ENCODE data around the gene LAMC1. TPM values are rescaled to one million over a fixed set of nuclear protein-coding genes. Genes with fewer than 3 reads are reported as not detected.

The LAMC1 gene
- total RNA-seq, 1 donor from 2014 or later = 164 TPM

DNA sequence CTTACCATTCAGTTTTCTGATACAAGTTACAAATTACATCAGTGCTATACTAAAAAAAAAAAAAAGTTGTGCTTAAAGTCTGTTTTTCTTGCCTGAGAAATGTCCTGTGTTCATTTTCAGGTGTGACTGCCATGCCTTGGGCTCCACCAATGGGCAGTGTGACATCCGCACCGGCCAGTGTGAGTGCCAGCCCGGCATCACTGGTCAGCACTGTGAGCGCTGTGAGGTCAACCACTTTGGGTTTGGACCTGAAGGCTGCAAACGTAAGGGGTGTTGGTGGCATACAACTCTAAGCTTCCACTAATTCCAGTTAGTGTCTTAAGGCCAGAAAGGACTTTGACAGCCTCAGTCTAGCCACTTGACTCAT is 102.8 kb downstream of the LAMC1 start:
- Mint-ChIP-seq H3K27me3 (ENCODE audit: low read depth) (no peaks in the 10 kb centered on the region), H3K27ac (no peak overlapping the region), H3K36me3 (peaks cover 50% of the 10 kb centered on the region), H3K4me3 (no peak overlapping the region), H3K9me3 (no peaks in the 10 kb centered on the region), H3K4me1 (no peaks in the 10 kb centered on the region)
- TF ChIP-seq, protein P1, sequence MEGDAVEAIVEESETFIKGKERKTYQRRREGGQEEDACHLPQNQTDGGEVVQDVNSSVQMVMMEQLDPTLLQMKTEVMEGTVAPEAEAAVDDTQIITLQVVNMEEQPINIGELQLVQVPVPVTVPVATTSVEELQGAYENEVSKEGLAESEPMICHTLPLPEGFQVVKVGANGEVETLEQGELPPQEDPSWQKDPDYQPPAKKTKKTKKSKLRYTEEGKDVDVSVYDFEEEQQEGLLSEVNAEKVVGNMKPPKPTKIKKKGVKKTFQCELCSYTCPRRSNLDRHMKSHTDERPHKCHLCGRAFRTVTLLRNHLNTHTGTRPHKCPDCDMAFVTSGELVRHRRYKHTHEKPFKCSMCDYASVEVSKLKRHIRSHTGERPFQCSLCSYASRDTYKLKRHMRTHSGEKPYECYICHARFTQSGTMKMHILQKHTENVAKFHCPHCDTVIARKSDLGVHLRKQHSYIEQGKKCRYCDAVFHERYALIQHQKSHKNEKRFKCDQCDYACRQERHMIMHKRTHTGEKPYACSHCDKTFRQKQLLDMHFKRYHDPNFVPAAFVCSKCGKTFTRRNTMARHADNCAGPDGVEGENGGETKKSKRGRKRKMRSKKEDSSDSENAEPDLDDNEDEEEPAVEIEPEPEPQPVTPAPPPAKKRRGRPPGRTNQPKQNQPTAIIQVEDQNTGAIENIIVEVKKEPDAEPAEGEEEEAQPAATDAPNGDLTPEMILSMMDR (IDR thresholded peaks at IDR 0.05; ENCODE audit: unreplicated experiment) = no peak
- no peak for DNase-seq (ENCODE audit: low spot score in 2 of 2, unreplicated experiment in 2 of 2)

DNA sequence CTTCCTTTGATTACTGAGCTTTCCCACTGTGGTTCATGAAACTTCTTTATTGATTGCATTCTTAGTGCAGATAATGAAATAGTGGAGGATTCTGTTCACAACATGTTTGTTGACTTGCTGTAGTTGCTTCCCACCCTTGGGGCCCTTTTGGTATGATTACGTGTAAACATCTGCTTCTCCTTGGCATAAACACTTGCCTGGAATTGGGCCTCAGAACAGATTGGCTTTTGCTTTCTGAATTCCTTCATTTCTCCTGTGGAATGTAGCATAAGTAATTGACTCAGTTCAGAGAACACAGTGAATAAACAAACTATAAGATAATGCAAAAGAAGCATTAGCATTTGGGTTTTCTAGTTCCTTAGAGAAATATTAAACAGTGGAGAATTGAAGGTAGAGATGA is 103.3 kb downstream of the LAMC1 start:
- H3K27me3 Mint-ChIP-seq (ENCODE audit: low read depth) = no peaks in the 10 kb centered on the region
- DNase-seq (ENCODE audit: low spot score in 2 of 2, unreplicated experiment in 2 of 2) = no peak
- H3K4me3 Mint-ChIP-seq = no peak overlapping the region
- TF ChIP-seq, protein P1 (IDR thresholded peaks at IDR 0.05; ENCODE audit: unreplicated experiment) = no peak
- no peaks in the 10 kb centered on the region for H3K4me1 Mint-ChIP-seq
- H3K9me3 Mint-ChIP-seq = no peaks in the 10 kb centered on the region
- no peak overlapping the region for H3K27ac Mint-ChIP-seq
- H3K36me3 Mint-ChIP-seq = peaks cover 48% of the 10 kb centered on the region

DNA sequence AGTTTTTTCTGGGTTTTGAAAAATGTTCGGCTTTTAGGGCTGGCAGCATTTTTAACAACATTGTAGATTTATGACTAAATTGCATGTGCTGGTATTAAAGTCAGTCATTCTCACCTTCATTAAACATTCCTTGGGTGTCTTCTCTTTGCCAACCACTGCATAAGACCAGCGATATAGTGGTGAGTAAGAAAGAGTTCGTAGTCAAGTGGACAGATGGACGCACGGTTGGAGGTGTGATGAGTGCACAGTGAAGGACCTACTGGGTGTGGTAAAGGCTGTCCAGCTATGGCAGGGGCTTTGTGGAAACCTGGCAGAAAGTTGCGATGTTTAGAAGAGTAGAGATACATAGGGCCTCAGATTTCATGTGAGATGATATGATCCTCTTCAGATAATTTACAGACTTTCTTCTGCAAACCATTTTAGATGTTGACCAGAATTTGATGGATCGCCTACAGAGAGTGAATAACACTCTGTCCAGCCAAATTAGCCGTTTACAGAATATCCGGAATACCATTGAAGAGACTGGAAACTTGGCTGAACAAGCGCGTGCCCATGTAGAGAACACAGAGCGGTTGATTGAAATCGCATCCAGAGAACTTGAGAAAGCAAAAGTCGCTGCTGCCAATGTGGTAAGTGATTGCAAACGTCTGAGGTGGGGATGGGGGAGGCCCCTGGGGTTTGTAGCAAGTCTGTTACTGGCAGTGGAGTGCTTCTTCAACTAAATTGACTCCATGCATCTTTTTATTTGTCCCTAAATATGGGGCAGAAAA is 106.9 kb downstream of the LAMC1 start:
- Mint-ChIP-seq H3K9me3 (no peaks in the 10 kb centered on the region), H3K27ac (no peak overlapping the region), H3K4me1 (no peaks in the 10 kb centered on the region), H3K27me3 (ENCODE audit: low read depth) (no peaks in the 10 kb centered on the region), H3K4me3 (no peak overlapping the region), H3K36me3 (peaks cover 52% of the 10 kb centered on the region)
- DNase-seq (ENCODE audit: low spot score in 2 of 2, unreplicated experiment in 2 of 2) = no peak
- TF ChIP-seq, protein P1 (IDR thresholded peaks at IDR 0.05; ENCODE audit: unreplicated experiment) = no peak

DNA sequence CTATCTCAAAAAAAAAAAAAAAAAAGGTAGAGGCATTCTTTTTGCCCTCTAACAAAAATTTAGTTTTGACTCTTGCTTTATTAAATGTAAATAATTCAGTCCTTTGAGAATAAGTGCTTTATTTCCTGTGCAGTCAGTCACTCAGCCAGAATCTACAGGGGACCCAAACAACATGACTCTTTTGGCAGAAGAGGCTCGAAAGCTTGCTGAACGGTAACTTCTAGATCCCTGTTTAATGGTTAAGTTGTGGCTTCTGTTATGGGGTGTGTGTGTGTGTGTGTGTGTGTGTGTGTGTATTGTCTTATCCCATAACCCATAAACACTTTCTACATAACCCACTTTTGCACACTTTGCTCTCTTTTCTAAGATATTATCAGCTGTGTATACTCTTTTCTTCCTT is 107.9 kb downstream of the LAMC1 start:
- Mint-ChIP-seq H3K4me1 (no peaks in the 10 kb centered on the region), H3K9me3 (no peaks in the 10 kb centered on the region), H3K4me3 (no peak overlapping the region), H3K27ac (no peak overlapping the region), H3K27me3 (ENCODE audit: low read depth) (no peaks in the 10 kb centered on the region), H3K36me3 (peaks cover 59% of the 10 kb centered on the region)
- TF ChIP-seq, protein P1 (IDR thresholded peaks at IDR 0.05; ENCODE audit: unreplicated experiment) = no peak
- DNase-seq (ENCODE audit: low spot score in 2 of 2, unreplicated experiment in 2 of 2) = no peak

DNA sequence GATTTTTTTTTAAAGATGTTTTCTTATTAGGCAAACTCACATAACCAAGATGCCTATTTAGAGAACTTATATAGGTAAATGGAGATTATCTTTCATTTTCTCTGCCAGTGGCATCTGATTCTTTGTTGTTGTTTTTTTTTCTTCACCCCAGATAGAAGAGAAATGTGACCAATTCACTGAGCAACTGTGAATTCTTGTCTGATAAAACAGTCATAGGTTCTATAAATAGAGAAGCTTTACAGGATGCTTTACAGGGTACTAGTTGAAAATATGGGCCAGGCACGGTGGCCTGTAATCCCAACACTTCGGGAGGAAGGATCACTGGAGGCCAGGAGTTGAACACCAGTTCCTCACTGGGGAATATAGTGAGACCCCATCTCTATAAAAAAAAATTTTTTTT is 112.1 kb downstream of the LAMC1 start:
- Mint-ChIP-seq H3K4me1 (peaks cover 3% of the 10 kb centered on the region), H3K4me3 (no peak overlapping the region), H3K27me3 (ENCODE audit: low read depth) (no peaks in the 10 kb centered on the region), H3K9me3 (no peaks in the 10 kb centered on the region), H3K27ac (no peak overlapping the region), H3K36me3 (peaks cover 63% of the 10 kb centered on the region)
- DNase-seq (ENCODE audit: low spot score in 2 of 2, unreplicated experiment in 2 of 2) = no peak
- TF ChIP-seq, protein P1 (IDR thresholded peaks at IDR 0.05; ENCODE audit: unreplicated experiment) = no peak
